Activated T-cell treated with anti-CD3 and anti-CD28 coated beads, Interleukin-2, amount 50 U/mL, for 4 hours (primary cell): ENCODE data around the gene CELSR3. TPM values are rescaled to one million over a fixed set of nuclear protein-coding genes. Genes with fewer than 3 reads are reported as not detected.

ENCODE experiments used
- total RNA-seq, 3 donors: library from RNA; stranded (reverse); gene quantifications; one replicate each; pipeline ENCODE4 v1.2.1, GENCODE V29; 2021

CELSR3 gene
- total RNA-seq, 3 donors from 2014 or later, result 11.0 to 15.0 (median 12.3) TPM

Other genes starting within 250 kb of the CELSR3 start
- 1 to 10 TPM; 6.0 to 7.2 (median 6.8) TPM for gene PLXNB1, start 232.8 kb downstream of the CELSR3 start, total RNA-seq
- gene CCDC51, start 222.8 kb downstream of the CELSR3 start, total RNA-seq, result 10 to 100 TPM; 21.7 to 29.4 (median 24.7) TPM
- 100 to 1,000 TPM; 306 to 337 (median 326) TPM for gene TMA7, start 222.6 kb downstream of the CELSR3 start, total RNA-seq
- gene ATRIP, start 216.1 kb downstream of the CELSR3 start, total RNA-seq, result 10 to 100 TPM; 17.3 to 17.6 (median 17.5) TPM
- 10 to 100 TPM; 59.9 to 88.8 (median 62.7) TPM for gene SHISA5, start 158.7 kb downstream of the CELSR3 start, total RNA-seq
- under 1 TPM; 0.65 to 0.92 (median 0.78) TPM for gene PFKFB4, start 106.1 kb downstream of the CELSR3 start, total RNA-seq
- under 1 TPM in 1 of 3 donors, not detected in 2; 0.13 TPM for gene UCN2, start 99.1 kb downstream of the CELSR3 start, total RNA-seq
- gene COL7A1, start 67.6 kb downstream of the CELSR3 start, total RNA-seq, result under 1 TPM; 0.38 to 0.53 (median 0.40) TPM
- gene UQCRC1, start 53.2 kb downstream of the CELSR3 start, total RNA-seq, result 100 to 1,000 TPM; 178 to 200 (median 193) TPM
- not detected for gene TMEM89, start 41.1 kb downstream of the CELSR3 start, total RNA-seq
- gene SLC26A6, start 27.4 kb downstream of the CELSR3 start, total RNA-seq, result 10 to 100 TPM; 14.4 to 17.5 (median 17.2) TPM
- gene NCKIPSD, start 23.0 kb upstream of the CELSR3 start, total RNA-seq, result 10 to 100 TPM; 21.3 to 24.3 (median 22.0) TPM
- gene IP6K2, start 54.3 kb upstream of the CELSR3 start, total RNA-seq, result 10 to 100 TPM; 39.9 to 45.9 (median 45.8) TPM
- 10 to 100 TPM; 60.7 to 75.9 (median 70.7) TPM for gene PRKAR2A, start 185.0 kb upstream of the CELSR3 start, total RNA-seq
- 10 to 100 TPM; 13.9 to 19.0 (median 17.5) TPM for gene SLC25A20, start 236.0 kb upstream of the CELSR3 start, total RNA-seq